HepG2 (cell line): ENCODE measurements around the gene ZNF3. TPM values are rescaled to one million over a fixed set of nuclear protein-coding genes. Genes with fewer than 3 reads are reported as not detected.

ENCODE experiments used
- ADNP ChIP-seq: sonication (generic); formaldehyde crosslinking; IDR thresholded peaks from 2 replicates; pipeline ENCODE4 v1.4.0; 2020; ENCODE audit warnings: missing genetic modification reagents
- ATF7 ChIP-seq, 2 experiments: fragments of 450-650 bp in 1 of 2; sonication (generic) in 1 of 2; formaldehyde crosslinking in 1 of 2; IDR thresholded peaks; 2 replicates each; pipeline versions ENCODE4 v1.4.0 to v1.6.1; 2016 to 2020; ENCODE audit warnings: antibody characterized with exemption in 1 of 2, mild to moderate bottlenecking in 1 of 2, missing genetic modification reagents in 1 of 2
- EP300 ChIP-seq, 3 experiments: sonication (generic) in 1 of 3; formaldehyde crosslinking in 1 of 3; IDR thresholded peaks; 2 replicates each; pipeline versions ENCODE4 v1.5.1 to v1.6.1; 2011 to 2020; ENCODE audit warnings: low read depth in 2 of 3, low read length in 2 of 3, borderline replicate concordance in 1 of 3, improper control_type of control experiment in 1 of 3, mild to moderate bottlenecking in 1 of 3, missing genetic modification reagents in 1 of 3, moderate library complexity in 1 of 3
- HMGA1 ChIP-seq: sonication (generic); formaldehyde crosslinking; conservative IDR thresholded peaks from 2 replicates; pipeline ENCODE4 v1.4.0; 2020; ENCODE audit warnings: missing genetic modification reagents
- IRF2 ChIP-seq: IDR thresholded peaks from 2 replicates; pipeline ENCODE4 v1.6.1; 2018; ENCODE audit warnings: missing genetic modification reagents, missing compliant biosample characterization
- ISL2 ChIP-seq: sonication (generic); formaldehyde crosslinking; IDR thresholded peaks from 2 replicates; pipeline ENCODE4 v1.5.0; 2020; ENCODE audit warnings: missing genetic modification reagents
- MYC ChIP-seq: sonication (generic); formaldehyde crosslinking; IDR thresholded peaks from 2 replicates; pipeline ENCODE4 v1.9.0; 2021; ENCODE audit warnings: missing genetic modification reagents, borderline replicate concordance
- PAF1 ChIP-seq: IDR thresholded peaks from 2 replicates; pipeline ENCODE4 v1.6.1; 2016; ENCODE audit warnings: missing genetic modification reagents, missing compliant biosample characterization
- SAFB2 ChIP-seq: sonication (generic); formaldehyde crosslinking; IDR thresholded peaks from 2 replicates; pipeline ENCODE4 v1.5.1; 2020; ENCODE audit warnings: missing genetic modification reagents, low read depth, mild to moderate bottlenecking, borderline replicate concordance
- TAF15 ChIP-seq: fragments of 200-400 bp; formaldehyde crosslinking; IDR thresholded peaks from one replicate; pipeline ENCODE4 v1.6.1; 2018; ENCODE audit warnings: mild to moderate bottlenecking, low read depth, low read length; ENCODE audit not compliant: poor library complexity, severe bottlenecking
- ZBTB43 ChIP-seq: sonication (generic); formaldehyde crosslinking; conservative IDR thresholded peaks from 2 replicates; pipeline ENCODE4 v1.4.0; 2020; ENCODE audit warnings: missing genetic modification reagents
- ZHX2 ChIP-seq, 2 experiments: sonication (generic) in 1 of 2; formaldehyde crosslinking in 1 of 2; IDR thresholded peaks; 2 replicates each; pipeline versions ENCODE4 v1.6.1 to v1.9.0; 2014 to 2022; ENCODE audit warnings: antibody characterized with exemption in 1 of 2, borderline replicate concordance in 1 of 2, inconsistent platforms in 1 of 2, low read depth in 1 of 2, missing genetic modification reagents in 1 of 2
- ZNF205 ChIP-seq: IDR thresholded peaks from 2 replicates; pipeline ENCODE4 v1.6.1; 2018; ENCODE audit warnings: missing biosample characterization, missing genetic modification reagents
- polyA plus RNA-seq, 8 experiments: library from polyadenylated mRNA; depleted of rRNA in 3 of 8; stranded (reverse) in 7 of 8; unstranded in 1 of 8; fragments of >200 nt; fragmentation: Illumina TruSeq in 4 of 8; extraction: Trizol in 4 of 8; gene quantifications; 2 replicates each; pipeline versions ENCODE4 v1.2.1 to v1.2.3, GENCODE V29; 2011 to 2016; ENCODE audit warnings: low read depth in 4 of 8, missing spikeins in 1 of 8, mixed read lengths in 1 of 8; ENCODE audit not compliant: insufficient read depth in 1 of 8
- total RNA-seq, 5 experiments: library from RNA; depleted of rRNA; stranded (reverse); fragments of >200 nt; fragmentation: Illumina TruSeq; extraction: Trizol; gene quantifications; 2 replicates each; pipeline ENCODE4 v1.2.3, GENCODE V29; 2016; ENCODE audit warnings: low read depth in 1 of 5
- TF ChIP-seq, protein P1 (sequence below): sonication (generic); formaldehyde crosslinking; IDR thresholded peaks from 2 replicates; pipeline ENCODE4 v1.4.0; 2020; ENCODE audit warnings: mild to moderate bottlenecking, missing genetic modification reagents
- TF ChIP-seq, protein P2 (sequence below): sonication (generic); formaldehyde crosslinking; IDR thresholded peaks from 2 replicates; pipeline ENCODE4 v1.5.0; 2020; ENCODE audit warnings: mild to moderate bottlenecking, missing genetic modification reagents, borderline replicate concordance

The ZNF3 gene
- total and polyA plus RNA-seq, 2 of the 13 experiments (the other 11 are each of a cell fraction or from before 2014, with no cell fraction given) = 33.7 to 56.9 TPM

DNA sequence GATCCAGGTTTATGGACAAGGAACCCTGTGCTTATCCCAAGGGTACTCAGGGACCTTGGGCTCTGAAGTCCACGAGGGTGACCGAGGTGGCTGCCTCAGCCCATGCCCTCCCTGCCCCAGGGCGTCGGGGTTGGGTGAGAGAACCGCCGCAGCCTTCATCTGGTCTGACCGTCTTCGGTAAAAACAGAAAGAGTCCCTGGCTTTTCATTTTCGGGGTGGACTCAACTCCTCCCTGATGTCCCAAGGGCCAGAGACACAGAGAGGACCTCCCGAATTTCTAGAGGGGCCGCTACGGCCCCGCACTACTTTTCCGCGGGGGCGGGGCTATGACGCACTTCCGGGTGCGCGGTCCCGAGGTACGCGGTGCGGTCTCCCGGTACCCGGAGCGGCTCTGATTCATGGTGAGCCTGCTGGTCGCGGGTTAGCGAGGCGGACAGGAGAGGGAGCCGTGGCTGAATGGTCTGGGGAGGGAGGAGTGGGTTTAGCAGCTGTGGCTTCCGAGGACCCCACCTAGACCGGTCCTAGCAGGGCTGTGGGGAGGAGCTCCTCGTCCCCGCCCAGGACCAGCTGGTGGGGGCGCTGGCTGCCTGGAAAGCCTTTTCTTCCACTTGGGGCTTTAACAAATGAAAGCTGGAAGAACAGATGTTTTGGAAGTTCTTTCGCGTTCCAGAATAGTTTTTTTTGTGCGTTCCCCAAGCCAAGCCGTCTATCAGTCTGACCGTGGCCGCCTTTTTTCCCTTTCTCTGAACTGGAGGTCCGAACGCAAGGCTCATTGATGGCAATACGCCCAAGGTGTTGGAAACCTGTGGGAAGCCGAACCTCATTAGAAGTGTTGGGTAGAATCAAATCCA, 31.9 kb downstream of the ZNF3 start, which contains the start of gene ZSCAN21 (continued):
- no peak for TF ChIP-seq TAF15
- no peak for TF ChIP-seq ATF7 (IDR thresholded peaks at IDR 0.05)
- no peak for TF ChIP-seq ATF7 (CRISPR knock-in tag; IDR thresholded peaks at IDR 0.05)
- TF ChIP-seq, protein P1, sequence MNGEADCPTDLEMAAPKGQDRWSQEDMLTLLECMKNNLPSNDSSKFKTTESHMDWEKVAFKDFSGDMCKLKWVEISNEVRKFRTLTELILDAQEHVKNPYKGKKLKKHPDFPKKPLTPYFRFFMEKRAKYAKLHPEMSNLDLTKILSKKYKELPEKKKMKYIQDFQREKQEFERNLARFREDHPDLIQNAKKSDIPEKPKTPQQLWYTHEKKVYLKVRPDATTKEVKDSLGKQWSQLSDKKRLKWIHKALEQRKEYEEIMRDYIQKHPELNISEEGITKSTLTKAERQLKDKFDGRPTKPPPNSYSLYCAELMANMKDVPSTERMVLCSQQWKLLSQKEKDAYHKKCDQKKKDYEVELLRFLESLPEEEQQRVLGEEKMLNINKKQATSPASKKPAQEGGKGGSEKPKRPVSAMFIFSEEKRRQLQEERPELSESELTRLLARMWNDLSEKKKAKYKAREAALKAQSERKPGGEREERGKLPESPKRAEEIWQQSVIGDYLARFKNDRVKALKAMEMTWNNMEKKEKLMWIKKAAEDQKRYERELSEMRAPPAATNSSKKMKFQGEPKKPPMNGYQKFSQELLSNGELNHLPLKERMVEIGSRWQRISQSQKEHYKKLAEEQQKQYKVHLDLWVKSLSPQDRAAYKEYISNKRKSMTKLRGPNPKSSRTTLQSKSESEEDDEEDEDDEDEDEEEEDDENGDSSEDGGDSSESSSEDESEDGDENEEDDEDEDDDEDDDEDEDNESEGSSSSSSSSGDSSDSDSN = peak; percentile 79
- TF ChIP-seq ZNF205 = peak; percentile 76; the same call in 1 of the 2 replicates
- no peak for TF ChIP-seq PAF1 (CRISPR knock-in tag)
- TF ChIP-seq, protein P2, sequence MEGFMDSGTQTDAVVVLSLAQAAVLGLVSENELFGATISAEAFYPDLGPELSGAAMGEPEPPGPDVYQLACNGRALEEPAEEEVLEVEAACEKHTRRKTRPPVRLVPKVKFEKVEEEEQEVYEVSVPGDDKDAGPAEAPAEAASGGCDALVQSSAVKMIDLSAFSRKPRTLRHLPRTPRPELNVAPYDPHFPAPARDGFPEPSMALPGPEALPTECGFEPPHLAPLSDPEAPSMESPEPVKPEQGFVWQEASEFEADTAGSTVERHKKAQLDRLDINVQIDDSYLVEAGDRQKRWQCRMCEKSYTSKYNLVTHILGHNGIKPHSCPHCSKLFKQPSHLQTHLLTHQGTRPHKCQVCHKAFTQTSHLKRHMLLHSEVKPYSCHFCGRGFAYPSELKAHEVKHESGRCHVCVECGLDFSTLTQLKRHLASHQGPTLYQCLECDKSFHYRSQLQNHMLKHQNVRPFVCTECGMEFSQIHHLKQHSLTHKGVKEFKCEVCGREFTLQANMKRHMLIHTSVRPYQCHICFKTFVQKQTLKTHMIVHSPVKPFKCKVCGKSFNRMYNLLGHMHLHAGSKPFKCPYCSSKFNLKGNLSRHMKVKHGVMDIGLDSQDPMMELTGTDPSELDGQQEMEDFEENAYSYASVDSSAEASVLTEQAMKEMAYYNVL (CRISPR knock-in tag) = peak; percentile 77; the same call in 1 of the 2 replicates
- no peak for TF ChIP-seq HMGA1 (CRISPR knock-in tag)
- TF ChIP-seq ADNP = no peak
- TF ChIP-seq ZBTB43 (CRISPR knock-in tag) = 0 out of 2 replicates have a peak, but pooled peaks have one; percentile 35
- 0 out of 2 replicates have a peak, but pooled peaks have one; percentile 37 for TF ChIP-seq ISL2 (CRISPR knock-in tag)
- peak; percentile 64 for TF ChIP-seq SAFB2 (CRISPR knock-in tag)
- peak; percentile 81 for TF ChIP-seq MYC (CRISPR knock-in tag)
- peak; percentile 63 for TF ChIP-seq ZHX2 (IDR thresholded peaks at IDR 0.05; ENCODE audit: low read depth)
- no peak for TF ChIP-seq ZHX2 (CRISPR knock-in tag; IDR thresholded peaks at IDR 0.05; ENCODE audit: borderline replicate concordance)
- no peak; the same call in 1 of the 2 replicates for TF ChIP-seq IRF2 (CRISPR knock-in tag)
- no peak for TF ChIP-seq EP300 (IDR thresholded peaks at IDR 0.05; ENCODE audit: low read depth in 2 of 2, low read length in 2 of 2)
- no peak for TF ChIP-seq EP300 (CRISPR knock-in tag; IDR thresholded peaks at IDR 0.05; ENCODE audit: borderline replicate concordance)
